Stimulated activated CD4-positive, alpha-beta T cell treated with anti-CD3 and anti-CD28 coated beads, Interleukin-1b, Interleukin-23, amount 100 ng/mL, for 4 hours (primary cell): ENCODE data around the gene MGAT5.

Source experiments
- DNase-seq, 2 donors: peaks; one replicate each; pipeline ENCODE4 v3.0.0-alpha.2; 2020; ENCODE audit warnings: low read depth in 2 of 2

MGAT5 gene

GRCh38 chr2:134420920-134421319 is 167.0 kb downstream of the MGAT5 start:
- DNase-seq: no peak

GRCh38 chr2:134421556-134422328 is 167.9 kb downstream of the MGAT5 start:
- no peak for DNase-seq

- DNase-seq: no peak
Measured at GRCh38 chr2:134425724-134426496, 172.0 kb downstream of the MGAT5 start.

GRCh38 chr2:134426721-134427120 is 172.8 kb downstream of the MGAT5 start:
- DNase-seq: no peak

- DNase-seq: no peak
Measured at GRCh38 chr2:134429886-134430285, 176.0 kb downstream of the MGAT5 start.

GRCh38 chr2:134431838-134432434 is 178.1 kb downstream of the MGAT5 start:
- no peak for DNase-seq

GRCh38 chr2:134432435-134432883 is 178.6 kb downstream of the MGAT5 start:
- DNase-seq: no peak

GRCh38 chr2:134433469-134433868 is 179.6 kb downstream of the MGAT5 start:
- no peak for DNase-seq

- no peak for DNase-seq
Measured at GRCh38 chr2:134433979-134434378, 180.1 kb downstream of the MGAT5 start.

- DNase-seq: no peak
Measured at GRCh38 chr2:134435505-134435904, 181.6 kb downstream of the MGAT5 start.

- no peak for DNase-seq
Measured at GRCh38 chr2:134435936-134436335, 182.1 kb downstream of the MGAT5 start.

GRCh38 chr2:134436706-134437105 is 182.8 kb downstream of the MGAT5 start:
- DNase-seq: no peak

GRCh38 chr2:134438371-134438770 is 184.5 kb downstream of the MGAT5 start:
- DNase-seq: no peak

GRCh38 chr2:134440336-134440909 is 186.6 kb downstream of the MGAT5 start:
- no peak for DNase-seq

GRCh38 chr2:134441153-134441863 is 187.4 kb downstream of the MGAT5 start:
- no peak for DNase-seq

GRCh38 chr2:134443814-134444480 is 190.1 kb downstream of the MGAT5 start:
- no peak for DNase-seq

- no peak for DNase-seq
Measured at GRCh38 chr2:134445116-134445515, 191.2 kb downstream of the MGAT5 start.

GRCh38 chr2:134445985-134446382 is 192.1 kb downstream of the MGAT5 start:
- no peak for DNase-seq

- no peak for DNase-seq
Measured at GRCh38 chr2:134446383-134447017, 192.6 kb downstream of the MGAT5 start.

- no peak for DNase-seq
Measured at GRCh38 chr2:134447669-134448068, 193.8 kb downstream of the MGAT5 start.

- no peak for DNase-seq
Measured at GRCh38 chr2:134448650-134449049, 194.8 kb downstream of the MGAT5 start.
